MCF 10A (cell line): ENCODE measurements around the gene RTN4IP1. TPM values are rescaled to one million over a fixed set of nuclear protein-coding genes. Genes with fewer than 3 reads are reported as not detected.

ENCODE experiments used
- Bru-seq: library from RNA; stranded (reverse); fragments of 400-500 nt; gene quantifications from one replicate; lab custom pipeline; 2021; lab: Mats Ljungman, UMichigan
- BruChase-seq, 2 experiments: library from RNA; stranded (reverse); fragments of 400-500 nt; gene quantifications; one replicate each; lab custom pipeline; 2021; lab: Mats Ljungman, UMichigan
- BruUV-seq: library from RNA; stranded (reverse); fragments of 400-500 nt; replicated peaks from 2 replicates; lab custom pipeline; 2021; lab: Mats Ljungman, UMichigan
- CTCF ChIA-PET: fragments of 300-600 bp; sonication (Branson Sonifier 250); formaldehyde crosslinking; extraction: SDS; loops from one replicate; lab custom pipeline; 2021; ENCODE audit warnings: antibody characterized with exemption, inconsistent platforms; lab: Yijun Ruan, JAX
- POLR2A ChIA-PET: fragments of 300-600, 350-650 bp; sonication (Branson Sonifier 250); formaldehyde crosslinking; extraction: SDS; loops from one replicate; lab custom pipeline; 2020; ENCODE audit warnings: antibody characterized with exemption, inconsistent platforms; lab: Yijun Ruan, JAX
- DNase-seq: peaks from one replicate; pipeline ENCODE4 v3.0.0-alpha.2; 2018; ENCODE audit not compliant: unreplicated experiment
- H3K27ac Mint-ChIP-seq: one replicate; pipeline ENCODE4 v1.8.0; 2022; ENCODE audit warnings: mild to moderate bottlenecking, low read depth, mixed read lengths; ENCODE audit not compliant: unreplicated experiment
- H3K27me3 Mint-ChIP-seq: one replicate; pipeline ENCODE4 v1.8.0; 2022; ENCODE audit warnings: mixed read lengths; ENCODE audit not compliant: insufficient read depth, unreplicated experiment
- H3K36me3 Mint-ChIP-seq: one replicate; pipeline ENCODE4 v1.8.0; 2022; ENCODE audit warnings: mild to moderate bottlenecking, moderate library complexity, mixed read lengths; ENCODE audit not compliant: insufficient read depth, unreplicated experiment
- H3K4me1 Mint-ChIP-seq: one replicate; pipeline ENCODE4 v1.8.0; 2022; ENCODE audit warnings: mixed read lengths; ENCODE audit not compliant: insufficient read depth, unreplicated experiment
- H3K4me3 Mint-ChIP-seq: one replicate; pipeline ENCODE4 v1.8.0; 2022; ENCODE audit warnings: mild to moderate bottlenecking, moderate library complexity, mixed read lengths; ENCODE audit not compliant: unreplicated experiment
- H3K9me3 Mint-ChIP-seq: one replicate; pipeline ENCODE4 v1.8.0; 2022; ENCODE audit warnings: mixed read lengths; ENCODE audit not compliant: unreplicated experiment
- CTCF ChIP-seq: fragments of 200-600 bp; IDR thresholded peaks from one replicate; pipeline ENCODE4 v1.8.0; 2022; ENCODE audit warnings: antibody characterized with exemption, mild to moderate bottlenecking; ENCODE audit not compliant: unreplicated experiment
- intact Hi-C: fragments of 100-400 bp; cut with micrococcal nuclease; formaldehyde crosslinking; loops from 2 replicates; pipeline ENCODE4 v1.14.1; 2022
- long read RNA-seq: library from polyadenylated mRNA; stranded (forward); transcript quantifications from one replicate; pipeline ENCODE4 v2.0.0, GENCODE V29; 2022
- total RNA-seq: library from RNA; stranded (reverse); gene quantifications from 2 replicates; pipeline ENCODE4 v1.2.3, GENCODE V29; 2022

Gene RTN4IP1
- total RNA-seq = 6.2 and 6.5 TPM in 2 replicates
- percentile 54 among the genes with signal in this experiment for Bru-seq, nascent RNA
- percentile 47 among the genes with signal in this experiment for BruChase-seq, experiment 1, labeled RNA remaining after a 6-hour chase
- percentile 50 among the genes with signal in this experiment for BruChase-seq, experiment 2, labeled RNA remaining after a 2-hour chase
- long read RNA-seq, transcript RTN4IP1-201 (9 exons, 1,682 nt) = major isoform, 20 of 22 reads
- long read RNA-seq, partial matches to known transcripts = 0 of 22 reads
- long read RNA-seq, other reads (novel, unspliced or antisense) = 2 of 22 reads

- no peaks in the 10 kb centered on the region for H3K9me3 Mint-ChIP-seq
- H3K4me3 Mint-ChIP-seq = peak within 1 kb of the TSS; percentile 97
- ChIA-PET POLR2A (interaction anchor here (0.6 to 2.8 kb wide), 8 partner anchors 11 to 350 kb away, joined by 3 to 13 read pairs (median 3); no protein-coding TSS in a partner anchor), CTCF (interaction anchor here (1.1 to 1.9 kb wide), 3 partner anchors 21 to 175 kb away, joined by 3 to 5 read pairs (median 3); no protein-coding TSS in a partner anchor)
- intact Hi-C loops = loop anchor here (1.0 kb wide), 1 partner anchor 122 kb away; no protein-coding TSS in a partner anchor
- peaks cover 7% of the 10 kb centered on the region for H3K36me3 Mint-ChIP-seq
- peak; percentile 94 for DNase-seq
- TF ChIP-seq CTCF = no peak
- no TSS peak for BruUV-seq
- H3K27me3 Mint-ChIP-seq = no peaks in the 10 kb centered on the region
- peak within 1 kb of the TSS; percentile 97 for H3K27ac Mint-ChIP-seq
- peaks cover 20% of the 10 kb centered on the region for H3K4me1 Mint-ChIP-seq
Measured at GRCh38 chr6:106629103-106629858, at the start of gene RTN4IP1, which contains the start of gene QRSL1. RTN4IP1 (minus strand) TSS chr6:106629498; CDS start chr6:106629021, 477 bp downstream. QRSL1 (plus strand) TSS chr6:106629578; CDS start chr6:106629682, 104 bp downstream.

GRCh38 chr6:106677282-106677681, 48.0 kb upstream of the RTN4IP1 start:
- ChIA-PET POLR2A (no interaction called here), CTCF (no interaction called here)
- intact Hi-C loops = no loop called here
- no peaks in the 10 kb centered on the region for H3K36me3 Mint-ChIP-seq
- DNase-seq = no peak
- H3K27ac Mint-ChIP-seq = no peak overlapping the region
- no peaks in the 10 kb centered on the region for H3K9me3 Mint-ChIP-seq
- no peak overlapping the region for H3K4me3 Mint-ChIP-seq
- no peaks in the 10 kb centered on the region for H3K27me3 Mint-ChIP-seq
- BruUV-seq = no TSS peak
- no peak for TF ChIP-seq CTCF
- H3K4me1 Mint-ChIP-seq = peaks cover 5% of the 10 kb centered on the region

GRCh38 chr6:106674541-106675229, 45.4 kb upstream of the RTN4IP1 start:
- BruUV-seq = no TSS peak
- no peaks in the 10 kb centered on the region for H3K36me3 Mint-ChIP-seq
- CTCF ChIA-PET = no interaction called here

More at GRCh38 chr6:106674541-106675229, 45.4 kb upstream of the RTN4IP1 start:
- intact Hi-C loops = no loop called here
- H3K9me3 Mint-ChIP-seq = no peaks in the 10 kb centered on the region
- DNase-seq = no peak
- no peak overlapping the region for H3K4me3 Mint-ChIP-seq
- POLR2A ChIA-PET = no interaction called here
- H3K27me3 Mint-ChIP-seq = no peaks in the 10 kb centered on the region
- H3K4me1 Mint-ChIP-seq = peaks cover 5% of the 10 kb centered on the region
- no peak for TF ChIP-seq CTCF
- no peak overlapping the region for H3K27ac Mint-ChIP-seq
